Tibial artery (tissue), 4 donors: ENCODE measurements around the gene AP2A2.

Source experiments
- DNase-seq, 2 donors: peaks; one replicate each; pipeline ENCODE4 v3.0.0-alpha.2; 2019
- H3K27ac ChIP-seq, 2 donors: fragments of 200-600 bp; sonication (generic) in 1 of 2; 1 replicate in 1 of 2; 2 replicates in 1 of 2; pipeline ENCODE4 v1.5.1; 2018 to 2019; ENCODE audit warnings: mild to moderate bottlenecking in 1 of 2
- H3K27me3 ChIP-seq, 2 donors: fragments of 200-600 bp; sonication (generic) in 1 of 2; one replicate each; pipeline versions ENCODE4 v1.5.1 to v1.6.0; 2016 to 2019
- H3K36me3 ChIP-seq, 3 donors: fragments of 200-600 bp; sonication (generic) in 2 of 3; one replicate each; pipeline ENCODE4 v1.5.1; 2016 to 2019; ENCODE audit warnings: mild to moderate bottlenecking in 2 of 3
- H3K4me1 ChIP-seq, 4 donors: fragments of 200-600 bp; sonication (generic) in 2 of 4; 1 replicate in 3 of 4; 2 replicates in 1 of 4; pipeline ENCODE4 v1.5.1; 2016 to 2019
- H3K4me3 ChIP-seq, 2 donors: fragments of 200-600 bp; sonication (generic) in 1 of 2; 1 replicate in 1 of 2; 2 replicates in 1 of 2; pipeline ENCODE4 v1.5.1; 2018 to 2019; ENCODE audit warnings: mild to moderate bottlenecking in 2 of 2
- H3K9me3 ChIP-seq, 3 donors: fragments of 200-600 bp; sonication (generic) in 1 of 3; one replicate each; pipeline ENCODE4 v1.5.1; 2016 to 2019
- CTCF ChIP-seq, 2 experiments: fragments of 200-600 bp in 1 of 2; fragments of 450-650 bp in 1 of 2; IDR thresholded peaks; one replicate each; pipeline ENCODE4 v1.5.1; 2017 to 2019; ENCODE audit warnings: antibody characterized with exemption in 2 of 2, mild to moderate bottlenecking in 1 of 2, moderate library complexity in 1 of 2
- intact Hi-C: fragments of 100-400 bp; cut with DNase I; formaldehyde crosslinking; loops from one replicate; pipeline ENCODE4 v1.15.0; 2023; ENCODE audit warnings: low total_unique reads

Gene AP2A2

DNA sequence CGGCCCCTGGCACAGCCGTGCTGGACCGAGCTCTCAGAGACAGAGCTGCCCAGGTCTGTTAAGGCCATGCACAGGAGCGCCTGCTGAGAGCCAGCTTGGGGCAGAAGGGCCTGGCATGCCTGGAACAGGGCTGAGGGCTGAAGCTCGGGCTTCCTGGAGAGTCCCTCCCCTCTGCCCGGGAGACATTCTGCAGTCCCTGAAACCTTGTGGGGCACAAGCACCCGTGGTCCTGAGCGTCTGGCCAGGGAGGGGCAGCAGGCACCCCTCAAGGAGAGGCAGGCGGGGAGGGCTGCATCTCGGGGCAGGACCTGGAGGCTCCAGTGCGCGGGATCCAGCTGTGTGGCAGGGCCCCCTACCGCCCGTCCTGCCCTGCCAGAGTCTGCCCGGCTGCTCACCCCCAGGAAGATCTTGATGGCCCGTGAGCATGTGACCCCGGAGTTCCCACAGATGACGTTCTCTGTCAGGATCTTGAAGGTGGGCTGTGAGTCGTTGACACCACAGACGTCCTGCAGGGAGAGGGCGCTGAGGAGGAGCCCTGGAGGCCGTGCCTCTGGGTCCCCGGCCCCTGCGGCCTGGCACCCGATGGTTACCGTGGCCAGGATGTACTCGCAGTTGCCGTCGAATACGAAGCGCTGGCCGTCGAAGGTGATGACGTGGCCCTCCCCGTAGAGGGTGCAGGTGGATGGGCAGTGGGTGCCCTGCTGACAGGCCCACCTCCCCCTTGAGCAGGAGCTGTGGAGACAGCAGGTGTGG lies 99.9 kb downstream of the AP2A2 start:
- Histone ChIP-seq H3K9me3 (no peaks in the 10 kb centered on the region), H3K27me3 (no peaks in the 10 kb centered on the region), H3K27ac (no peak overlapping the region), H3K36me3 (peaks cover 0 to 25% (median 0%) of the 10 kb centered on the region in 3 donors), H3K4me3 (no peak overlapping the region), H3K4me1 (no peaks in the 10 kb centered on the region)
- no peak for TF ChIP-seq CTCF (IDR thresholded peaks at IDR 0.05)
- DNase-seq, result no peak
- intact Hi-C loops, result no loop called here

GRCh38 chr11:1026163-1026450 lies 100.4 kb downstream of the AP2A2 start:
- Histone ChIP-seq H3K4me3 (no peak overlapping the region), H3K9me3 (no peaks in the 10 kb centered on the region), H3K36me3 (peaks cover 0 to 25% (median 0%) of the 10 kb centered on the region in 3 donors), H3K27ac (no peak overlapping the region), H3K4me1 (no peaks in the 10 kb centered on the region), H3K27me3 (no peaks in the 10 kb centered on the region)
- no peak for DNase-seq
- no peak for TF ChIP-seq CTCF (IDR thresholded peaks at IDR 0.05)
- intact Hi-C loops, result no loop called here

DNA sequence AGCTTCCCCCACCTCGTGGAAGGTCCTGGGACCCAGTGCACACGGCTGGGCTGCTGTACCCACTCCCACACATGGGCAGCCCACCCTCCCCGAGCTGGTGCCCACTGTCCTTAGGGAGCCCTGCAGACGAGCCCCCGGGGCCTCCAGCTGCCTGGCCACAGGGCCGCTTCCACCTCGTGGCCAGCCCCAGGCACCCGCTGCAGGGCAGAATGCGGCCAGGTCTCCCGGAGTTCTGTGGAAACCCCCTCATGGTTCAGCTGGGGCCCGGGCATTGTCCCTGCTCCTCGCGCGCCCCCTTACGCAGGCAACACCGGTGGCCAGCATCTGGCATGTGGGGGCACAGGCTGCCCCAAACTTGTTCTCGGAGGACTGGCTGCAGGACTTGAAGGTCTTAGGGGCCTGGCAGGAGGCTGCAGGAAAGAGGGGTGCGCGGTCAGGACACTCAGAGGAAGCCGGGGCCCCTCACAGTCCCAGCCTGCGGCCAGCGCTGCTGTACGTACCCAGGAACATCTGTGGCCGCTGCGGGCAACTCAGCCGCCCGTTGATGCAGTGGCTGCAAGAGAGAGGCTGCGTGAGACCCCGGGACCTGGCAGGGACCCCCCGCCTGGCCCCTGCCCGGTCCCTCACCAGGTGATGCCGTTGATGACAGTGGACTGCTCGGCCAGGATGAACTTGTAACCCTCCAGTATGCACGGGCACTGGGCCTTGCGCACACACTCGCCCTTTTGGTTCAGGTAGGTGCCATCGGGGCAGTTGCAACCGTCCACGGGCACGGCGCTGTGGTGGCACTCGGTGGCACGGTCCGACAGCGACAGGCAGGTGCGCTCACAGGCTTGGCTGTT lies 101.2 kb downstream of the AP2A2 start:
- H3K4me3 ChIP-seq, result no peak overlapping the region
- DNase-seq, result no peak
- H3K27ac ChIP-seq, result no peak overlapping the region
- no peaks in the 10 kb centered on the region for H3K27me3 ChIP-seq
- H3K9me3 ChIP-seq, result no peaks in the 10 kb centered on the region
- TF ChIP-seq CTCF (IDR thresholded peaks at IDR 0.05), result no peak
- H3K4me1 ChIP-seq, result no peaks in the 10 kb centered on the region
- intact Hi-C loops, result no loop called here
- H3K36me3 ChIP-seq, result peaks cover 0 to 25% (median 0%) of the 10 kb centered on the region in 3 donors

DNA sequence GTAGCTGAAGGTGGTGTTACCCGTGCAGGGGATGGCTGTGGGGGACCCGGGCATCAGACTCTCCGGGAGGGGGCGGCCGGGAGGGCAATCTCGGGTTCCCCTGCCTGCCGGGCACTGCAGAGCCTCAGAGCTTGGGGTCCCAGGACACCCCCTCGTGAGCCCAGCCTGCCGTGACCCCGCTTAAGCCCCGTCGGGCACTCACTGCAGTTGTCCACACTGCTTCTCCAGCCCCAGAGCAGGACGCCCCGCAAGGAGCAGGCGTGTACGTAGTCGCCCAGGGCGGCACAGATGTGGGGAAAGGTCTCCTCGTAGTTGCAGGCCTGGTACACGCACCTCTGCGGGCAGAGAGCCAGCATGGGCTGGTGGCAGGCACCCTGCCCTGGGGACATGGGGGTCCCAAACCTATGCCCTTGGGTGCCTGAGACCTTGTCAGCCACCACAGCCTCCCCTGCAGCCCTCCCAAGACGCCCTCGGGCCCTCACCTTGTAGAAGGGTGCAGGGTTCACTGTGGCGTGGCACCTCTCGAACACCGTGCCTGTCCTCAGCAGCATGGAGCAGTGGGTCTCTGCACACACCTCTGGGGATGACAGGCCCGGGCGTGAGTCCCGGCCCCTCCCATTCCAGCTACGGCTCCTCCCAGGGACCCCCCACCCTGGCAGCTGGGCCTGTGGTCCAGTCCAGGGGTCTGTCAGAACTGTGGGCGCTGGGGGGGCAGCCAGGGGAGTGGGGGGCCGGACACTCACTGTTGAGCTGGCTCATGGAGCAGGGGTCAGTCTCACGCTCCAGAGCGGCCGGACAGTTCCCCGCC lies 102.0 kb downstream of the AP2A2 start:
- intact Hi-C loops, result no loop called here
- no peaks in the 10 kb centered on the region for H3K27me3 ChIP-seq
- H3K4me1 ChIP-seq, result no peaks in the 10 kb centered on the region
- no peak for DNase-seq
- no peaks in the 10 kb centered on the region for H3K9me3 ChIP-seq
- no peak overlapping the region for H3K4me3 ChIP-seq
- H3K36me3 ChIP-seq, result peaks cover 0 to 25% (median 0%) of the 10 kb centered on the region in 3 donors
- TF ChIP-seq CTCF (IDR thresholded peaks at IDR 0.05), result no peak
- H3K27ac ChIP-seq, result no peak overlapping the region

DNA sequence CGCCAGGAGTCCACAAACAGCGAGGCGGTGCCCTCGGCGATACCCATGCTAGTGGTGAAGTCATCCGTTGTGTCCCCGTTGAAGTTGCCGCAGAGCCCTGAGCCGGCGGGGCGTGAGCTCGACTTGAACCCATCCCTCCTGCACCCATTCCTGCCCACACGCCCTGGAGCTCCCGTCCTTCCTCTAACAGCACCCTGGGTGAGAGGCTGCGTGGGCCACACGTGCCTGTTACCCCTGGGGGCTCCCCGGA lies 102.5 kb downstream of the AP2A2 start:
- H3K9me3 ChIP-seq, result no peaks in the 10 kb centered on the region
- no peak for TF ChIP-seq CTCF (IDR thresholded peaks at IDR 0.05)
- H3K4me3 ChIP-seq, result no peak overlapping the region
- peaks cover 0 to 25% (median 0%) of the 10 kb centered on the region in 3 donors for H3K36me3 ChIP-seq
- no peaks in the 10 kb centered on the region for H3K27me3 ChIP-seq
- DNase-seq, result no peak
- no peak overlapping the region for H3K27ac ChIP-seq
- intact Hi-C loops, result no loop called here
- no peaks in the 10 kb centered on the region for H3K4me1 ChIP-seq
